H1 (cell line): ENCODE data around the gene SLC25A27. TPM values are rescaled to one million over a fixed set of nuclear protein-coding genes. Genes with fewer than 3 reads are reported as not detected.

Source experiments
- ASH2L ChIP-seq: fragments of 200-600, 300-600 bp; sonication (generic); IDR thresholded peaks from one replicate; pipeline ENCODE4 v1.7.1; 2017; ENCODE audit warnings: low read length
- ATF3 ChIP-seq: IDR thresholded peaks from 2 replicates; pipeline ENCODE4 v1.6.1; 2011; ENCODE audit warnings: low read depth, mild to moderate bottlenecking, low read length; ENCODE audit not compliant: insufficient read depth
- BACH1 ChIP-seq: IDR thresholded peaks from 2 replicates; pipeline ENCODE4 v1.6.1; 2012; ENCODE audit warnings: low read length, improper control_type of control experiment
- BRCA1 ChIP-seq: IDR thresholded peaks from 2 replicates; pipeline ENCODE4 v1.6.1; 2012; ENCODE audit warnings: low read depth, low read length, improper control_type of control experiment
- CBX5 ChIP-seq: fragments of 300-800, 300-1000 bp; sonication (generic); IDR thresholded peaks from 2 replicates; pipeline ENCODE4 v1.7.1; 2016; ENCODE audit warnings: antibody characterized with exemption, low read length, low read depth
- CBX8 ChIP-seq: fragments of 300-800, 300-1000 bp; sonication (generic); IDR thresholded peaks from 2 replicates; pipeline ENCODE4 v1.7.1; 2016; ENCODE audit warnings: low read depth, low read length, borderline replicate concordance
- EP300 ChIP-seq, 2 experiments: IDR thresholded peaks; 1 replicate in 1 of 2; 2 replicates in 1 of 2; pipeline ENCODE4 v1.6.1; 2011 to 2012; ENCODE audit warnings: low read depth in 2 of 2, low read length in 2 of 2, mild to moderate bottlenecking in 2 of 2, borderline replicate concordance in 1 of 2, inconsistent platforms in 1 of 2, moderate library complexity in 1 of 2
- EZH2 ChIP-seq: fragments of 200-600 bp; sonication (generic); IDR thresholded peaks from 2 replicates; pipeline ENCODE4 v1.7.1; 2012; ENCODE audit warnings: low read depth, mild to moderate bottlenecking, moderate library complexity, low read length, inconsistent platforms; ENCODE audit not compliant: severe bottlenecking
- KDM1A ChIP-seq: fragments of 200-600, 300-600 bp; sonication (generic); IDR thresholded peaks from 2 replicates; pipeline ENCODE4 v1.7.1; 2016; ENCODE audit warnings: mild to moderate bottlenecking, low read length, borderline replicate concordance
- MAFK ChIP-seq: IDR thresholded peaks from 2 replicates; pipeline ENCODE4 v1.6.1; 2012; ENCODE audit warnings: low read depth, mild to moderate bottlenecking, improper control_type of control experiment, low read length
- MAX ChIP-seq: IDR thresholded peaks from 2 replicates; pipeline ENCODE4 v1.6.1; 2012; ENCODE audit warnings: inconsistent platforms
- NRF1 ChIP-seq: IDR thresholded peaks from 2 replicates; pipeline ENCODE4 v1.6.1; 2011; ENCODE audit warnings: mild to moderate bottlenecking, low read depth, low read length, improper control_type of control experiment
- PHF8 ChIP-seq: fragments of 200-600 bp; sonication (generic); conservative IDR thresholded peaks from 2 replicates; pipeline ENCODE4 v1.7.1; 2012; ENCODE audit warnings: low read depth, mild to moderate bottlenecking, inconsistent platforms, low read length, moderate library complexity
- POLR2AphosphoS5 ChIP-seq: IDR thresholded peaks from 2 replicates; pipeline ENCODE4 v1.6.1; 2011; ENCODE audit warnings: low read depth, low read length
- POU5F1 ChIP-seq: IDR thresholded peaks from 2 replicates; pipeline ENCODE4 v1.6.1; 2011; ENCODE audit warnings: low read depth, mild to moderate bottlenecking, low read length, moderate library complexity
- RBBP5 ChIP-seq: IDR thresholded peaks from 2 replicates; pipeline ENCODE4 v1.7.1; 2012; ENCODE audit warnings: low read depth, mild to moderate bottlenecking, inconsistent platforms, low read length, moderate library complexity, borderline replicate concordance
- RFX5 ChIP-seq: IDR thresholded peaks from 2 replicates; pipeline ENCODE4 v1.6.1; 2011; ENCODE audit warnings: low read depth, low read length, improper control_type of control experiment, borderline replicate concordance
- SP4 ChIP-seq: IDR thresholded peaks from 2 replicates; pipeline ENCODE4 v1.6.1; 2012; ENCODE audit warnings: low read length, inconsistent platforms
- TAF1 ChIP-seq: IDR thresholded peaks from 2 replicates; pipeline ENCODE4 v1.6.1; 2011; ENCODE audit warnings: mild to moderate bottlenecking, low read depth, low read length
- TBP ChIP-seq: IDR thresholded peaks from 2 replicates; pipeline ENCODE4 v1.6.1; 2011; ENCODE audit warnings: low read depth, low read length, improper control_type of control experiment
- USF2 ChIP-seq: IDR thresholded peaks from 2 replicates; pipeline ENCODE4 v1.6.1; 2011; ENCODE audit warnings: low read length, improper control_type of control experiment
- YY1 ChIP-seq: IDR thresholded peaks from 2 replicates; pipeline ENCODE4 v1.6.1; 2011; ENCODE audit warnings: low read depth, mild to moderate bottlenecking, low read length
- polyA plus RNA-seq, 7 experiments: library from polyadenylated mRNA; depleted of rRNA in 3 of 7; stranded (reverse) in 5 of 7; unstranded in 2 of 7; fragments of >200 nt in 5 of 7; fragments of 200-250 nt in 2 of 7; gene quantifications; 1 replicate in 5 of 7; 2 replicates in 1 of 7; 4 replicates in 1 of 7; pipeline versions ENCODE4 v1.2.1 to v1.2.3, GENCODE V29; 2011 to 2013; ENCODE audit warnings: missing spikeins in 2 of 7, mixed read lengths in 2 of 7
- total RNA-seq: library from RNA; stranded (reverse); fragmentation: NEBNext Ultra II Directional; extraction: Animal tissue kit (Norgen Biotek cat#: 25700); gene quantifications from 2 replicates; pipeline ENCODE4 v1.2.1, GENCODE V29; 2021

Gene SLC25A27
- total and polyA plus RNA-seq, 2 of the 8 experiments (the other 6 are each of a cell fraction or from before 2014, with no cell fraction given) = 7.3 to 8.4 TPM

- peak; percentile 79 for TF ChIP-seq TAF1
- TF ChIP-seq TBP = peak; percentile 63
- TF ChIP-seq KDM1A = no peak
- peak; percentile 87 for TF ChIP-seq ASH2L
- TF ChIP-seq BRCA1 = no peak
- no peak for TF ChIP-seq NRF1
- TF ChIP-seq RFX5 = no peak
- TF ChIP-seq BACH1 = no peak
- TF ChIP-seq RBBP5 = peak; percentile 82; the same call in 1 of the 2 replicates
- peak; percentile 49; the same call in 1 of the 2 replicates for TF ChIP-seq MAX
- 0 out of 2 replicates have a peak, but pooled peaks have one; percentile 10 for TF ChIP-seq POLR2AphosphoS5
- TF ChIP-seq CBX5 = no peak
- TF ChIP-seq EZH2 = no peak
- TF ChIP-seq ATF3 = no peak
- peak; percentile 31; the same call in 1 of the 2 replicates for TF ChIP-seq PHF8
- no peak for TF ChIP-seq POU5F1
- TF ChIP-seq CBX8 = no peak
- TF ChIP-seq SP4 = no peak
- no peak for TF ChIP-seq YY1
- TF ChIP-seq USF2 = no peak
- no peak for TF ChIP-seq MAFK
- TF ChIP-seq EP300 (IDR thresholded peaks at IDR 0.05; ENCODE audit: borderline replicate concordance in 1 of 2, low read depth in 2 of 2, low read length in 2 of 2) = no peak
Measured at GRCh38 chr6:46652603-46653438, at the start of gene SLC25A27, which contains the start of gene CYP39A1 (continued).
